WI38 (cell line): ENCODE data around the gene GALNTL6.

Source experiments
- H3K4me3 ChIP-seq: 2 replicates; pipeline ENCODE4 v1.5.1; 2011; ENCODE audit warnings: low read depth, mild to moderate bottlenecking, control low read depth, low read length
- CTCF ChIP-seq: IDR thresholded peaks from 2 replicates; pipeline ENCODE4 v1.5.1; 2012; ENCODE audit warnings: low read depth, mild to moderate bottlenecking, control low read depth, low read length

GALNTL6 gene

GRCh38 chr4:173057442-173057841 is 1244.2 kb downstream of the GALNTL6 start:
- no peak overlapping the region for H3K4me3 ChIP-seq

GRCh38 chr4:173057901-173058300 is 1244.7 kb downstream of the GALNTL6 start:
- H3K4me3 ChIP-seq: no peak overlapping the region
- no peak for TF ChIP-seq CTCF

More at GRCh38 chr4:173057442-173057841, 1244.2 kb downstream of the GALNTL6 start:
- TF ChIP-seq CTCF: no peak

- TF ChIP-seq CTCF: no peak
These were observed 1248.0 kb downstream of the GALNTL6 start for GRCh38 chr4:173061160-173061559.

GRCh38 chr4:173073939-173074500 is 1260.8 kb downstream of the GALNTL6 start:
- H3K4me3 ChIP-seq: no peak overlapping the region
- no peak for TF ChIP-seq CTCF

More at GRCh38 chr4:173061160-173061559, 1248.0 kb downstream of the GALNTL6 start:
- no peak overlapping the region for H3K4me3 ChIP-seq

- TF ChIP-seq CTCF: no peak
- H3K4me3 ChIP-seq: no peak overlapping the region
These were observed 1261.3 kb downstream of the GALNTL6 start for GRCh38 chr4:173074501-173074946.

- TF ChIP-seq CTCF: no peak
- H3K4me3 ChIP-seq: no peak overlapping the region
These were observed 1263.9 kb downstream of the GALNTL6 start for GRCh38 chr4:173076903-173077634.

GRCh38 chr4:173088144-173088543 is 1274.9 kb downstream of the GALNTL6 start:
- no peak overlapping the region for H3K4me3 ChIP-seq
- no peak for TF ChIP-seq CTCF
